WTC11 (cell line): ENCODE results near the gene TMC8. TPM values are rescaled to one million over a fixed set of nuclear protein-coding genes. Genes with fewer than 3 reads are reported as not detected.

Experiments
- ATF6 ChIP-seq: sonication (generic); formaldehyde crosslinking; IDR thresholded peaks from 2 replicates; pipeline ENCODE4 v1.8.1; 2023; ENCODE audit warnings: mild to moderate bottlenecking, missing genetic modification reagents
- CREB1 ChIP-seq: sonication (generic); formaldehyde crosslinking; IDR thresholded peaks from 2 replicates; pipeline ENCODE4 v1.8.0; 2023; ENCODE audit warnings: mild to moderate bottlenecking, missing genetic modification reagents
- E2F1 ChIP-seq: sonication (generic); formaldehyde crosslinking; IDR thresholded peaks from 2 replicates; pipeline ENCODE4 v1.8.0; 2022; ENCODE audit warnings: mild to moderate bottlenecking, missing genetic modification reagents
- E2F4 ChIP-seq: sonication (generic); formaldehyde crosslinking; IDR thresholded peaks from 2 replicates; pipeline ENCODE4 v1.8.1; 2022; ENCODE audit warnings: low read depth, mild to moderate bottlenecking, moderate library complexity, missing genetic modification reagents, borderline replicate concordance
- ETV6 ChIP-seq: sonication (generic); formaldehyde crosslinking; IDR thresholded peaks from 2 replicates; pipeline ENCODE4 v1.8.1; 2022; ENCODE audit warnings: mild to moderate bottlenecking, missing genetic modification reagents
- FOXJ3 ChIP-seq: sonication (generic); formaldehyde crosslinking; IDR thresholded peaks from 2 replicates; pipeline ENCODE4 v1.9.0; 2021; ENCODE audit warnings: missing genetic modification reagents, mild to moderate bottlenecking, borderline replicate concordance
- FOXP4 ChIP-seq: sonication (generic); formaldehyde crosslinking; IDR thresholded peaks from 2 replicates; pipeline ENCODE4 v1.8.0; 2022; ENCODE audit warnings: mild to moderate bottlenecking, missing genetic modification reagents
- GABPB1 ChIP-seq: sonication (generic); formaldehyde crosslinking; IDR thresholded peaks from 2 replicates; pipeline ENCODE4 v1.8.1; 2023; ENCODE audit warnings: mild to moderate bottlenecking, missing genetic modification reagents
- GRHL2 ChIP-seq: fragments of 250-450 bp; sonication (Bioruptor Pico); IDR thresholded peaks from 2 replicates; pipeline ENCODE4 v1.8.0; 2022; ENCODE audit warnings: mild to moderate bottlenecking, moderate library complexity; ENCODE audit not compliant: insufficient replicate concordance, severe bottlenecking
- HMGA2 ChIP-seq: fragments of 250-450 bp; sonication (Bioruptor Pico); IDR thresholded peaks from 2 replicates; pipeline ENCODE4 v1.4.0; 2021; ENCODE audit warnings: mild to moderate bottlenecking, moderate library complexity
- IRF2 ChIP-seq: sonication (generic); formaldehyde crosslinking; IDR thresholded peaks from 2 replicates; pipeline ENCODE4 v1.8.0; 2022; ENCODE audit warnings: low read depth, missing genetic modification reagents, borderline replicate concordance
- JAZF1 ChIP-seq: fragments of 250-450 bp; sonication (Bioruptor Pico); IDR thresholded peaks from 2 replicates; pipeline ENCODE4 v1.9.0; 2021; ENCODE audit warnings: moderate library complexity, mild to moderate bottlenecking, inconsistent platforms
- MAX ChIP-seq: sonication (generic); formaldehyde crosslinking; IDR thresholded peaks from 2 replicates; pipeline ENCODE4 v1.8.0; 2022; ENCODE audit warnings: mild to moderate bottlenecking, missing genetic modification reagents
- MXD4 ChIP-seq: fragments of 250-450 bp; sonication (Bioruptor Pico); IDR thresholded peaks from 2 replicates; pipeline ENCODE4 v1.8.0; 2021; ENCODE audit warnings: mild to moderate bottlenecking, moderate library complexity, borderline replicate concordance
- NR1H2 ChIP-seq: sonication (generic); formaldehyde crosslinking; IDR thresholded peaks from 2 replicates; pipeline ENCODE4 v1.9.0; 2021; ENCODE audit warnings: mild to moderate bottlenecking, moderate library complexity, missing genetic modification reagents
- NR3C1 ChIP-seq: sonication (generic); formaldehyde crosslinking; conservative IDR thresholded peaks from 2 replicates; pipeline ENCODE4 v1.8.1; 2023; ENCODE audit warnings: low read depth, mild to moderate bottlenecking, missing genetic modification reagents
- SMAD3 ChIP-seq: sonication (generic); formaldehyde crosslinking; IDR thresholded peaks from 2 replicates; pipeline ENCODE4 v1.8.0; 2022; ENCODE audit warnings: missing genetic modification reagents, mild to moderate bottlenecking, borderline replicate concordance
- STAT6 ChIP-seq: sonication (generic); formaldehyde crosslinking; conservative IDR thresholded peaks from 2 replicates; pipeline ENCODE4 v1.8.1; 2023; ENCODE audit warnings: mild to moderate bottlenecking, low read depth, missing genetic modification reagents, moderate library complexity
- TP53 ChIP-seq: sonication (generic); formaldehyde crosslinking; IDR thresholded peaks from 2 replicates; pipeline ENCODE4 v1.8.1; 2023; ENCODE audit warnings: mild to moderate bottlenecking, missing genetic modification reagents
- USF2 ChIP-seq: sonication (generic); formaldehyde crosslinking; IDR thresholded peaks from 2 replicates; pipeline ENCODE4 v1.8.1; 2023; ENCODE audit warnings: mild to moderate bottlenecking, missing genetic modification reagents, moderate library complexity
- ZBTB21 ChIP-seq: sonication (generic); formaldehyde crosslinking; IDR thresholded peaks from 2 replicates; pipeline ENCODE4 v1.8.1; 2023; ENCODE audit warnings: mild to moderate bottlenecking, missing genetic modification reagents, borderline replicate concordance
- ZMAT4 ChIP-seq: fragments of 250-450 bp; sonication (Bioruptor Pico); IDR thresholded peaks from 2 replicates; pipeline ENCODE4 v1.9.0; 2021; ENCODE audit warnings: mild to moderate bottlenecking
- ZNF317 ChIP-seq: sonication (generic); formaldehyde crosslinking; IDR thresholded peaks from 2 replicates; pipeline ENCODE4 v1.8.1; 2023; ENCODE audit warnings: low read depth, mild to moderate bottlenecking, moderate library complexity, missing genetic modification reagents, borderline replicate concordance
- ZNF396 ChIP-seq: fragments of 250-450 bp; sonication (Bioruptor Pico); IDR thresholded peaks from 2 replicates; pipeline ENCODE4 v1.8.0; 2021; ENCODE audit warnings: mild to moderate bottlenecking, moderate library complexity, borderline replicate concordance
- ZNF423 ChIP-seq: fragments of 250-450 bp; sonication (Bioruptor Pico); IDR thresholded peaks from 2 replicates; pipeline ENCODE4 v2.1.2; 2022; ENCODE audit warnings: mild to moderate bottlenecking, moderate library complexity
- ZSCAN18 ChIP-seq: fragments of 250-450 bp; sonication (Bioruptor Pico); IDR thresholded peaks from 2 replicates; pipeline ENCODE4 v2.1.2; 2022; ENCODE audit warnings: mild to moderate bottlenecking, moderate library complexity
- total RNA-seq: library from RNA; stranded (reverse); gene quantifications from 3 replicates; pipeline ENCODE4 v1.2.3, GENCODE V29; 2021

TMC8 gene
- total RNA-seq, 1 experiment from 2014 or later, result 3.7 TPM

GRCh38 chr17:78186692-78187595 is 56.4 kb downstream of the TMC8 start, which contains the start of the genes AFMID and TK1 (continued):
- TF ChIP-seq FOXP4 (CRISPR knock-in tag), result peak; percentile 90
- 0 out of 2 replicates have a peak, but pooled peaks have one; percentile 46 for TF ChIP-seq ZNF317 (CRISPR knock-in tag)
- TF ChIP-seq JAZF1, result no peak
- no peak for TF ChIP-seq MXD4 (CRISPR knock-in tag)
- peak; percentile 83 for TF ChIP-seq TP53 (CRISPR knock-in tag)
- no peak for TF ChIP-seq STAT6 (CRISPR knock-in tag)
- no peak for TF ChIP-seq ZSCAN18 (CRISPR knock-in tag)
- TF ChIP-seq SMAD3 (CRISPR knock-in tag), result peak; percentile 87
- peak; percentile 92 for TF ChIP-seq ETV6 (CRISPR knock-in tag)
- TF ChIP-seq ZMAT4 (CRISPR knock-in tag), result 0 out of 2 replicates have a peak, but pooled peaks have one; percentile 47
- TF ChIP-seq ZBTB21 (CRISPR knock-in tag), result peak; percentile 47
- TF ChIP-seq ZNF423, result no peak
- TF ChIP-seq HMGA2, result no peak
- TF ChIP-seq FOXJ3 (CRISPR knock-in tag), result no peak
- peak; percentile 87; the same call in 1 of the 2 replicates for TF ChIP-seq E2F1 (CRISPR knock-in tag)
- no peak for TF ChIP-seq NR1H2
- no peak for TF ChIP-seq IRF2
- no peak for TF ChIP-seq ZNF396 (CRISPR knock-in tag)
- TF ChIP-seq NR3C1 (CRISPR knock-in tag), result no peak
- no peak for TF ChIP-seq GRHL2 (CRISPR knock-in tag)
- TF ChIP-seq USF2 (CRISPR knock-in tag), result peak; percentile 74
- TF ChIP-seq MAX (CRISPR knock-in tag), result peak; percentile 84
- no peak for TF ChIP-seq ATF6 (CRISPR knock-in tag)
- TF ChIP-seq GABPB1, result peak; percentile 97
- peak; percentile 99 for TF ChIP-seq E2F4 (CRISPR knock-in tag)
- TF ChIP-seq CREB1, result no peak; the same call in 1 of the 2 replicates
